Stimulated activated CD4-positive, alpha-beta T cell treated with anti-CD3 and anti-CD28 coated beads, Interleukin-15, amount 100 ng/mL, for 24 hours (primary cell): ENCODE results near the gene OAS3.

Experiments
- DNase-seq: peaks from one replicate; pipeline ENCODE4 v3.0.0-alpha.2; 2020

OAS3 gene

DNA sequence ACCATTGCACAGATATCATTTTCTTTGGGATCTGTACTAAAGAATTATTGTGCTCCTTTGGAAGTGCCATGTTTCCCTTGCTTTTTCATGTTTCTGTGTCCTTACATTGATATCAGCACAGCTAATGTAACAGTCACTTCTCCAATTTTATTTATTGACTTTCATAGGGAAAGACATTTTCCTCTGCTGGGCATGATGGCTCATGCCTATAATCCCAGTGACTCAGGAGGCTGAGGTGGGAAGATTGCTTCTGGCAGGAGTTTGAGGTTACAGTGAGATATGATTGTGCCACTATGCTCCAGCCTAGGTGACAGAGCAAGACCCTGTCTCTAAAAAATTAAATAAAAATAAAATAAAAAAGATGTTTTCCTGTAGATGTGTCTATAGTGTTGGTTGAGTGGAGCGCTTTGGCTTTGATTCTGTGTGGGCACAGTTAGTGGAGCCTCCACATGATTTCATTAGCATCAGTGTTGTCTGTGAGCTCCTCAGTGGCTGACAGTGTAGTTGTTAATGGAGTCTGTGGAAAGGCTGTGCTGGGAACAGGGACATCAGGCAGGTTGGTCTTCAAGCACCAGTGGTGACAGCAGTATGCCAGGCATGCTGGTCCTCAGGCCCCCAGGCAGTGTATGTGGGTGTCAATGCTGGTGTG lies 47.5 kb downstream of the OAS3 start:
- DNase-seq, result no peak

DNA sequence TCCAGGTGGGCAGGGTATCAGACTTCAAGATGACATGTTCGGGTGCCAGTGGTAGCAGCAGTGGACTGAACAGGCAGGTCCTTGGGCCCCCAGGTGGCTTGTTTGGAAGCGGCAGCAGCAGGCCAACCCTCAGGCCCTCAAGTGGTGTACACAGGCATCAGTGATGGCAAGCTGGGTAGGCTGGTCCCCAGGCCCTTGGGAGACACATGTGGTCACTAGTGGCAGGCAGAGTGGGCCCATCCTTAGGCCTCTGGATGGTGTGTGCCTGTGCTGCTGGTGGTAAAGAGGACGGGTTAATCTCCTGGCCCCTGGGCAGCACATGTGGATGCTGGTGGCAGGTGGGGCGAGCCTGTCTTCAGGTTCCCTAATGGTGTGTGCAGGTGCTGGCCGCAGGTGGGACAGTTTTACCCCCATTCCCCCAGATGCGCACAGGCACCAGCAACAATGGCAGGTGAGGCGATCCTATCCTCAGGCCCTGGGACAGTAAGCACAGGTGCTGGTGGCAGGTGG lies 48.1 kb downstream of the OAS3 start:
- no peak for DNase-seq

DNA sequence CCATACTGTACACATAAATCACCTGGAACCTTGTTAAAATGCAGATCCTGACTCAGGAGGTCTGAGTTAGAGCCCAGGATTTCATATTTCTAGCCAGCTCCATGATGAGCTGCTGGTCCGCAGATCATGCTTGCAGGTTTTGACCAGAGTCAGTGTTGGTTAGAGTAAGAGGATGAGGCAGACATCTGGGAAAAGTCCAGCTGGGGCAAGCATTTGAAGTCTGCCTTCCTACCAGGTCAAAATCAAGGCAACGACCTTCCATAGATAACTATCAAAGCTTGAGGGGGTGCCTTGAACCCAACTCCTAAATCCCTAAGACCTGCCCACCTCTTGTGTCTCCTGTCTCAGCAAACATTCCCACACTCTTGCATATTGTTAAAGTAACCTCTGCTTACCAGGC lies 49.3 kb downstream of the OAS3 start:
- no peak for DNase-seq

DNA sequence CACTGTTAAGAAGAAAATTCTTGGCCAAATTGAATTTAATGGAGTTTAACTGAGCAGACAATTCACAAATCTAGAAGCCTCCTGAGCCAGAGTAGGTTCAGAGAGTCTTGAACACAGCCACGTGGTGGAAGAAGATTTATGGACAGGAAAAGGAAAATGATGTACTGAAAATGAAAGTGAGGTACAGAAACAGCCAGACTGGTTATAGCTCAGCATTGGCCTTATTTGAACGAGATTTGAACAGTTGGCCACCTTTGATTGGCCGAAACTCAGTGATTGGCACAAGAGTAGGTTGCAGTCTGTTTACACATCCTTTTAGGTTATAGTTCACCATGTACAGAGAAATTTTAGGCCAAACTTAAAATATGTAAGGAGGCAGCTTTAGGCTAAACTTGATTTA lies 50.0 kb downstream of the OAS3 start:
- peak; percentile 23 for DNase-seq

DNA sequence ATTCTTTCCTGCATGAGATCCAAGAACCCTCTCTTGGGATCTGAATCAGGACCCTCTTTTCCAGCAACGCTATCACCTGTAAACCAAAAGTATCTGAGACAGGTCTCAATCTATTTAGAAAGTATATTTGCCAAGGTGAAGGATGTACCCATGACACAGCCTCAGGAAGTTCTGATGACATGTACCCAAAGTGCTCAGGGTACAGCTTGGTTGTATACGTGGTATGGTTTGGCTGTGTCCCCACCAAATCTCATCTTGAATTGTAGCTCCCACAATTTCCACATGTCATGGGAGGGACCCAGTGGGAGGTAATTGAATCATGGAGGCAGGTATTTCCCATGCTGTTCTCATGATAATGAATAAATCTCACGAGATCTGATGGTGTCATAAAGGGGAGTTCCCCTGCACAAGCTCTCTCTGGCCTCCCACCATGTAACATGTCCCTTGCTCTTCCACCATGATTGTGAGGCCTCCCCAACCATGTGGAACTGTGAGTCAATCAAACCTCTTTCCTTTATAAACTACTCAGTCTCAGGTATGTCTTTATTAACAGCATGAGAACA lies 50.6 kb downstream of the OAS3 start:
- peak; percentile 6 for DNase-seq

DNA sequence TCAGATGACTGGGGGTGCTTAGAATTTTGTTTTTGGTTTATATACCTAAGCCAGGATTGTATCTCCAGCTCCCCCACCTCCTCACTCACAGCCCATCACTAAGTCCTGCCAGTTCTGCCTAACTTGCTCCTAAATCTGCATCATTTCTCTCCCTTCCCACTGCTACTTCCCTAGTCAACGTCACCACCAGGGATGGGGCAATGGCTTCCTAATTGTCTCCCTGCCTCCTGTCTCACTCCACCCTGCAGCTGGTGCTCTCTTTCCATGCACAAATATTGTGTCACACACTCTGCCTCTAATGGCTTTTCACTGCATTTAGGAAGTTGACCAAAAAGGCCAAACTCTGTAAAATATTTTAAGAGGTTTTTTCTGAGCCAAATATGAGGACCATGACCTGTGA lies 51.5 kb downstream of the OAS3 start:
- no peak for DNase-seq

DNA sequence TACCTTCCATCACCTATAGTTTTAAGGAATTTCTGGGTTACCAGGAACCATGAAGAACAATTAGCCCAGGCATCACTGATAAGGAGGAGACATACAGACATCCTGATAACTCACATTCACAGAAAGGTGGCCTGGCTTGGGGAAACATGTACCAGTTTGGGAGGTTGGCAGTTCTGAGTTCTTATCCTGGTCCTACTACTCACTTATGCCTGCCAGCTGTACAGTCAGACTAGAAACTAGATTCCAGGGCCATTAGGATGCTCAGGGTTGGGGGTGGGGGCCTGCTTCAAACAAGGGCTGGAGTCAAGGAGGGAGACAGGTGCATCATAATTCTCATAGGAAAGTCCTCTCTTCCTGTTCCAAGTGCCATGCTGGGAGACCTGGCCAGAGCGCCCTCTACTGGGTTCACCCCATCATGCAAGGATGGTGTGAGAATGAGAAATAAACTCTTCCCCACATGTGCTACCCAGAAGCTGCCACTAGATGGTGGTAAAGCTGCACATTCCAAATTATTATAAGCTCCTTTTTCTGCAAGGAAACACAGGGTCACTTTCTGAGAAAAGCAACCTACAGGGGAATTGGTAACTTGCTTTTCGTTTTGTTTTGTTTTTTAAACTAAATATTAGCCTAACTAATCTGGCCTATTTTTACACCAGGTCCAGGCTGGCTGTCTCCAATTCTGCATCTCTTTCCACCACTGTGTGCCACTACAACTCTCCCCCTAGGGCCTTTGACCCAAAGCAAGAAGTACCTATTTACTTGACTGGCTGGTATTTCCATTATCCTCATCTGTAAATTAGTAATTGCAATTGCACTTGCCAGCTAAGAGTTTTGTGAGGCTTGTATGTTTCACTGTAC lies 54.5 kb downstream of the OAS3 start:
- DNase-seq, result peak; percentile 73

DNA sequence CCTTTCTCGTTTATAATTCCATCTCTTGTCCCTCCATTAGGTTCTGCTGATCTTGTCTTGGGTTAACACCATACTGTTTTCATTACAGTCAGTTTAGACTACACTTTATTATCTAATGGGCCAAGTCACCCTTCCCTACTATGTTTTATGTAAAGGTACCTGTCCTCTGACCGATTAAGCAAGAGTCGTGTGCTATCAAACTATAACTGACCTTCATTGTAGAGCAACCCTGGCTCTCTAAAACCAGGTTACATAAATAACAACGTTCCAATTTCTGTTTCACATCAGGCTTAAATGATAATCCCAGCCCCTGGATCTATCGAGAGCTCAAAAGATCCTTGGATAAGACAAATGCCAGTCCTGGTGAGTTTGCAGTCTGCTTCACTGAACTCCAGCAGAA lies 56.7 kb downstream of the OAS3 start:
- no peak for DNase-seq

DNA sequence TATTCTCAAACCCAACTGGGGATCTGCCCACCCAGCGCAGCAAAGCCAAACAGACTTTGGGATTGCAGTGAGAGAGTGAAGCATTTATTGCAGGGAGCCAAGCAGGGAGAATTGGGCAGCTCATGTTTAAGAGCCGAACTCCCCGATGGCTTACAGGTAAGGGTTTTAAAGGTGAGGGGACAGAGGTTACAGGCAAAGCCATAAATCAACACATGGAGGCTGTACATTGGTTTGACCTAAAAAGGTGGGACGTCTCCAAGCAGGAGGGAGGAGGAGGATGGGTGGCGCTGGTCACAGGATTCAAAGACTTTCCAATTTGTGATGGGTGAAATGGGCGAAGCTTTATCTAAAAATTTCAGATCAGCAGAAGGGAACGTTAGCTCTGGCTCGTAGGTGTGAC lies 58.2 kb downstream of the OAS3 start:
- no peak for DNase-seq

DNA sequence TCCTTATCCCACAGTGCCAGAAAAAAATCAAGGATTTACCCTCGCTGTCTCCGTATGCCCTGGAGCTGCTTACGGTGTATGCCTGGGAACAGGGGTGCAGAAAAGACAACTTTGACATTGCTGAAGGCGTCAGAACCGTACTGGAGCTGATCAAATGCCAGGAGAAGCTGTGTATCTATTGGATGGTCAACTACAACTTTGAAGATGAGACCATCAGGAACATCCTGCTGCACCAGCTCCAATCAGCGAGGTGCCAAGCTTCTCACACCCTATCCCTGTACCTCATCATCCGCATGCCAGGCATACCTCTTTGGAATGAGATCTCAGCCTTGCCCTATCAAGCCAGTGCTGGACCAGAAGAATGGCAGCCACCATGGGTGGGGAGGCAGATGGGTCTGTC lies 59.2 kb downstream of the OAS3 start:
- DNase-seq, result no peak

DNA sequence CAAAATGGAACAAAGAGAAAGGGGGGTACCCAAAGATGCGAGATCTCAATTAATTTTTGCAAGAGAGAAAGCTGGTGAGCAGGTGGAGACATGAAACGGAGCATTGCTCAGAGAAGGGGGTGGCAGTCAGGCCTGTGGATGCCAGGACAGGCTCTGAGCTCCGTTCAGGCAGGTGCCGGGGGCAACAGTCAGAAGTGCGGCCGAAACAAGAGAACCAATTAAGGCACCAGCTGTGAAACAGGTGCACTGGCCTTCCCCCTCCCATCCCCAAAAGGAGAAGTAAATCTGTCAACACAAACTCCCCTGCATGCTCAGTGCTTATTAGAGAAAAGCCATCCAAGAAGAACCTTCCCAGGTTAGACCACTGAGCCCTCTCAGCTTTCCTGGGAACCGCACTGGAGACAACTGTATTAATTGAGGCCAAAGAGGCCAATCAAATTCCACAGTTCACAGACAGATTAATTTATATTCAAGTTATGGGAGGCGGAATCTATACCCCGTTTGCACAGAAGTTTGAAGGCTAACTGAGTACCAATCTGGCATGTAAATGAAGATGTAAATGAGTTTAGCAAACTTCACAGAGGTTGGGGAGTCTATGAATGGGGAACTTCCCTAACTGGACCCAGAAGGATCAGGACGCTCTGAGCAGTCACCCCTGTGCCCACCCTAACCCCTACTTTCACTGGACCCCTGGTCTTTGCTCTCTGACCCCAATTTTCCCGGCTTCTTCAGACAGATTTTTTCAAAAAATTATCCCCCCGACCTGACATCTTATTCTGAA lies 60.9 kb downstream of the OAS3 start:
- DNase-seq, result no peak

DNA sequence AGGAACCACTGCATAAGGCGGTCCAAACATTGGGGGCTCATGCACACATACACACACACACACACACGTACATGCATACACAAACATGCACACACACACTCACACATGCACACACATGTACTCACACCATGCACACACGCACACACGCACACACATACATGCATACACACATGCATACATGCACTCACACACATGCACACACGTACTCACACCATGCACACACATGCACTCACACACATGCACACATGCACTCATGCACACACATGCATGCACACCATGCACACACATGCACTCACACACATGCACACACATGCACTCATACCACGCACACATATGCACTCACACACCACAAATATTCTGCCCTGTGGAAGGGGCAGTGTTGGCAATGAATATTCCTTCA lies 62.2 kb downstream of the OAS3 start:
- DNase-seq, result no peak

DNA sequence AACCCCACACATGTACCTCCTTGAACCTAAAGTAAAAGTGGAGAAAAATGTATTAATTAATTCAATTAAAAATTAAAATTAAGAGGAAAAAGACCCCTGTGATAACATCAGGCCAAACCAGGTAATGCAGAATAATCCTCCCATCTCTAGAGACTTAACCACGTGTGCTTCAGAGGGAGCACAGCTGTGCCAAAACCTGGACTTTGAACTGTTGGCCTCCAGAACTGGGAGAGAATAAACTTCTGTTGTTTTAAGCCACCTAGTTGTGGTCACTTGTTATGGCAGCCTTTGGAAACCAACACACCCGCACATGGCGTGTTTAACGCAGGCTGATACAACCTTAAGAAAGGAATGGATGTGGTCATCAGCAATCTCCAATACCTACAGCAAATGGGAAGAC lies 63.9 kb downstream of the OAS3 start:
- DNase-seq, result no peak

DNA sequence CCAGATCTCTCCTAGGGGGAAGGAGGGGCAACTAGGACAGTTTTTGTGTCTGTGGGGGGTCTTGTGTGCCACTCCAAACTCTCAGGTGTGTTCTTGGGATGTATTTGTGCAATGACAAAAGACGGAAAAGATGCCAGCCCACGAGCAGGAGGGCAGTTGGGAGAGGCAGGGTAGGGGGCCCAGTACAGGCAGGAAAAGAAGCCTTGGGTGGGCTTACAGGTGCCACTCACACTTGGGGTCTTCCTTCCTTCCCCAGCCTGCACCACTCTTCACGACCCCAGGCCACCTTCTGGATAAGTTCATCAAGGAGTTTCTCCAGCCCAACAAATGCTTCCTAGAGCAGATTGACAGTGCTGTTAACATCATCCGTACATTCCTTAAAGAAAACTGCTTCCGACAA lies 64.4 kb downstream of the OAS3 start:
- DNase-seq, result no peak

DNA sequence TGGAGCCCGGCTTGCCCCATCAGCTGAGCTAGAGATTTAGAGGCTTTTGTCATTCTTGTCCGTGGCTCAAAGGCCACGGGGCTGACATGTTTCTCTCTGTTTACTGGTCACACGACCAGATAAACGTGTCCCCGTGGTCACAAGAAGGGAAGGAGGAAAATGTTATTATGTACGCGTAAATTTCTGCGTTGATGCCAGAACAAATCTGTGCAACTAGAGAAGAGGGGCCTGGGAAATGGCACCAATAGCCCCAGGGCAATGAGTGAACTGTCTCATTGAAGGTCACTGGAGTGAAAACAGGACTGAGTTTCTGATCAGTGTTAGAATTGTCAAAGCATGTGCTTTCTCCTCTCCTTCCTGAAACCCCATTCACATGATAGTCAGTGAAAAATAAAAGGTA lies 65.4 kb downstream of the OAS3 start:
- no peak for DNase-seq

DNA sequence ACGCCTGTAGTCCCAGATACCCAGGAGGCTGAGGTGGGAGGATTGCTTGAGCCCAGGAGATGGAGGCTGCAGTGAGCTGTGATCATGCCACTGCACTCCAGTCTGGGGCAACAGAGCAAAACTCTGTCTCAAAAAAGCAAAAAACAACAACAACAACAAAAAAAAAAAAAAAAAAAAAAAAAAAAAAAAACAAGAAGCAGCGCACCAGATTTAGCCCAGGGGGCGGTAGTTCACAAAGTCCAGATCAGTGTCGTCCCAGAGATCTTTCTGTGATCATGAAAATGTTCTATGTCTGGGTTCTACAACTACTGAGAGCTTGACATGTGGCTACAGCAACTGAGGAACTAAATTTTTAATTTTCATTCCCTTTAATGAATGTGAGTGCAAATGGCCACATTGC lies 67.5 kb downstream of the OAS3 start:
- DNase-seq, result no peak

DNA sequence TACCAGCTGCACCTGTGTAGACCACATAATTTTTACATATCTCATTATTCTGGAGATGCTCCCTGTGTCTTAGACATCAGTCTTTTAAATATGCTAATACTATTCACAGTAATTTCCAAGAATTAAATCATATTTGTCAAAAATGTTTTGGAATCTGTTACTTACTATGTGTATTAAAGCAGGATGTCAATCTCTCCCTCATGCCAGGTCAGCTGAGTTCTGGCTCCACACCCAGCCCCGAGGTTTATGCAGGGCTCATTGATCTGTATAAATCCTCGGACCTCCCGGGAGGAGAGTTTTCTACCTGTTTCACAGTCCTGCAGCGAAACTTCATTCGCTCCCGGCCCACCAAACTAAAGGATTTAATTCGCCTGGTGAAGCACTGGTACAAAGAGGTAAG lies 67.9 kb downstream of the OAS3 start:
- DNase-seq, result no peak

DNA sequence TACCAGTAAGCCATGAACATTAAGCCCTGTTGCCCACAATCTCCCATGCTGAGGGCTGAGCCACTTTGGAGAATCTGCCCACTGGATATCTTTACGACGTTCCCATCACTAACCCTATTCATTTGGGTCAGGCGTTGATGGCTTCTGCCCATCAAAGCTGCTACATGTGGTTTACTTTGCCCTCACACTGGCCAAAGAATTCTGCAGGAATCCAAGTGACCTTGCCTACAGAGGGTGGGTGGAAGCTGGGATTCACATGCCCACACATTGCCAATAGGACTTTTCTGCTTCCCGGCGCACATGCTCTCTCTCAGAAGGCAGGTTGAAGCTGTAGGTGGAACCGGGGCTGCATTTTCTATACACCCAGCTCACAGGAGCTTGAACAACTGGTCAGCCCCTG lies 68.4 kb downstream of the OAS3 start:
- DNase-seq, result no peak

DNA sequence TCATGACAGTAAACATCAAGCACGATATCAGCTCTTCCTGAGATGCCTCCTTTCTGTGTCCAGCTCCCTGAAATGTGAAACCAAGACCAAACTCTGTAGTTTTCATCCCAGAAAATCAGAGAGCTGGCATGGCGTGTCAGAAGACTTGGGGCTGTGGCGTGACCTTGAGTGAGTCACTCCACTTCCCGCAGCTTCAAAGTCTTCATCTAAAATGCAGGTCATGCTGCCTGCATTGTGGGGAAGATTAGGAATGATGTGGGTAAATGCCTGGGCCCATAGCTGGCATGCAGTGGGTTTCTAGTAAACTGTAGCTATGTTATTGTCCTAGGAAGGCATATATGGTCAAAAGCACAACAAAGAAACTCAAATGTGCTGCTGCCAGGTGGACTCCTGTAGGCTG lies 68.9 kb downstream of the OAS3 start:
- DNase-seq, result no peak

DNA sequence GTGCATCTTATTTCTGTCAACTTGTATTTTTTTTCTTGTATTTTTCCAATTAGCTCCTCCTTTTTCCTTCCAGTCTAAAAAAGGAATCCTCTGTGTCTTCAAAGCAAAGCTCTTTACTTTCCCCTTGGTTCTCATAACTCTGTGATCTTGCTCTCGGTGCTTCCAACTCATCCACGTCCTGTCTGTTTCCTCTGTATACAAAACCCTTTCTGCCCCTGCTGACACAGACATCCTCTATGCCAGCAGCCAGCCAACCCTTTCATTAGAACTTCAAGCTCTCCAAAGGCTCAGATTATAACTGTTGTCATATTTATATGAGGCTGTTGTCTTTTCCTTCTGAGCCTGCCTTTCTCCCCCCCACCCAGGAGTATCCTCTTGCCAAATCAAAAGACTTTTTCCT lies 72.4 kb downstream of the OAS3 start:
- DNase-seq, result no peak

DNA sequence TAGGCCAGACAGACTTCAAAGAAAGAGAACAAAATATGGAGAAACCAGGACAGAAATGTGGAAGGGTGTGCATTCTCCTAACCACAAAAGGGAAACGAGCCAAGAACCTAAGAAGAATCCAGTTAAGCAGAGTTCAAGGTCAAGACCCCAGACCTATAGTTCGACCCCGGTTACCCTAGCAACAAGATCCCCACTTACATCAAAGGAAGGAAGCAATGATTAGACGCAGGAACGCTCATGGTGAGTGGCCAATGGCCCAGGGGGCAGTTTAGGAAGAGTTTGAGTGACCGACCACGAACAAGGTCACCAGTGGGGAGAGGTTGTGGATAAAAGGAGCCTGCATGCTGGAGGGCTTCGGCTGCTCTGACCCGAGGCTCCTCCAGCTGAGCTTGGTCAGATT lies 76.3 kb downstream of the OAS3 start:
- no peak for DNase-seq

DNA sequence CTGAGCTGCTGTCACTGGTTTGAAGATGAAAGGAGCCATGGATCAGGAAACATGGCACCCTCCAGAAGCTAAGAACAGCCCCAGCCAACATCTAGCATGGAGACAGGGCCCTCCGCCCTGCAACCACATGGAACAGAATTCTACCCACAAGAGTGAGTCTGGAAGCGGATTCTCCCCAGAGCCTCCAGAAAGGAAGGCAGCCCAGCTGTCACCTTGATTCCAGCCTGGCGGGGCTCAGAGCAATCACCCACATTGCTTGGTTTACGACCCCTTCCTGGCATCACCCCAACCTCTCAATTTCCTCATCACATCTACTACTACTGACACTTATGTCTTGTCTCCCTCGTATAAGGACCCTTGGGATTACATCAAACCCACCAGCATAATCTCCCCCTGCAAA lies 78.5 kb downstream of the OAS3 start:
- DNase-seq, result no peak

DNA sequence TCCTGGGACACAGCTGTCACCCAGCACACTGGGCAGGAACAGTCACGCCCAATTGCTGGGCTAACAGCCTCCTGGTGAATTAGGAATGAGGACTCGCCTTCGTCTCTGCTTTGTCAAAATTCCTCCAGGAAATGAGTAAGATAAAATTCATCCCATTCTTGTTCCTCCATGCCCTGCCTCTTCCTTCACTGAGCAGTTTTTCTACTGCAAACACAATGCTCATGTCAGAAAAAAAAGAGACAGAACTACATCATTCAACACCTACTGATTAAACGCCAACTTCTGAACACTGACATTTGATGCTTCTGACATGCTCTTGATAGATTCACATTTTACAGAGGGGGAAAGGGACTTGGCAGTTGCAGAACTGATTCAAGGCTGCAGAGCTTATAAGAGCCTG lies 80.8 kb downstream of the OAS3 start:
- DNase-seq, result no peak

DNA sequence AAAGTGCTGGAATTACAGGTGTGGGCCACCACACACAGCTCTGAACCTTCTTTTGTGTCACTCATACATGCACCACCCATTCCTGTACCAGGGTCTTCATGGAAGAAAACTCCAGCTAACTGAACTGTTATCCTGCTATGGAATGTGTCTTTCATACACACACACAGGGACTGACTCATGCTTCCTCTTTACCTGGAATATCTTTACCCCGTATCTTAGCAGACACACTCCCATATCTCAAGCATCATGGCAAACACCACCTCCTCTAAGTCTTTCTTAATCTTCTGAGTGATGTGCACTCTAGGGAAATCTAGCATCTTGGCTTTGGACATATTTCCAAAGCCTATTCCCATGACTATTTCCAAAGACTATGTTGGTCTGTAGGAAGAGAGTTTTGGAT lies 83.2 kb downstream of the OAS3 start:
- no peak for DNase-seq
